ACC112 (cell line): Measurements from ENCODE around the gene TPST1.
"Not testable (repeated sequence)": the region's sequence is repeated elsewhere in the genome, so short reads cannot be mapped to it uniquely, and the experiment has no call there.

Experiments
- H2AFZ ChIP-seq: fragments of 200-600 bp; sonication (generic); one replicate; pipeline ENCODE4 v1.6.0; 2017; ENCODE audit warnings: antibody characterized with exemption, low read length; ENCODE audit not compliant: unreplicated experiment
- H3K27ac ChIP-seq: fragments of 200-600 bp; sonication (generic); 2 replicates; pipeline ENCODE4 v1.5.1; 2014; ENCODE audit warnings: low read depth, mild to moderate bottlenecking, antibody characterized with exemption, low read length, moderate library complexity
- H3K27me3 ChIP-seq: fragments of 200-600 bp; sonication (generic); 2 replicates; pipeline ENCODE4 v1.6.1; 2014; ENCODE audit warnings: mild to moderate bottlenecking, antibody characterized with exemption, low read length, moderate library complexity, mixed read lengths; ENCODE audit not compliant: insufficient read depth
- H3K36me3 ChIP-seq: fragments of 200-600 bp; sonication (generic); 2 replicates; pipeline ENCODE4 v1.6.1; 2016; ENCODE audit warnings: mild to moderate bottlenecking, antibody characterized with exemption, low read length, moderate library complexity, mixed read lengths; ENCODE audit not compliant: insufficient read depth
- H3K4me1 ChIP-seq: fragments of 200-600 bp; sonication (generic); one replicate; pipeline ENCODE4 v1.6.1; 2016; ENCODE audit warnings: low read length, mixed read lengths; ENCODE audit not compliant: insufficient read depth, unreplicated experiment, control insufficient read depth
- H3K4me3 ChIP-seq: fragments of 200-600 bp; sonication (generic); 2 replicates; pipeline ENCODE4 v1.5.1; 2014; ENCODE audit warnings: mild to moderate bottlenecking, low read depth, low read length
- H3K79me2 ChIP-seq: fragments of 200-600 bp; sonication (generic); one replicate; pipeline ENCODE4 v1.6.0; 2016; ENCODE audit warnings: low read length; ENCODE audit not compliant: control insufficient read depth, unreplicated experiment, insufficient read depth

TPST1 gene

GRCh38 chr7:66377045-66377444, 171.9 kb downstream of the TPST1 start:
- no peak overlapping the region for H3K4me3 ChIP-seq
- H2AFZ ChIP-seq: no peak overlapping the region
- H3K36me3 ChIP-seq: peaks cover 6% of the 10 kb centered on the region; the same call in 1 of the 2 replicates
- no peak overlapping the region for H3K27ac ChIP-seq
- no peaks in the 10 kb centered on the region for H3K79me2 ChIP-seq
- H3K27me3 ChIP-seq: no peaks in the 10 kb centered on the region
- peaks cover 13% of the 10 kb centered on the region for H3K4me1 ChIP-seq

DNA sequence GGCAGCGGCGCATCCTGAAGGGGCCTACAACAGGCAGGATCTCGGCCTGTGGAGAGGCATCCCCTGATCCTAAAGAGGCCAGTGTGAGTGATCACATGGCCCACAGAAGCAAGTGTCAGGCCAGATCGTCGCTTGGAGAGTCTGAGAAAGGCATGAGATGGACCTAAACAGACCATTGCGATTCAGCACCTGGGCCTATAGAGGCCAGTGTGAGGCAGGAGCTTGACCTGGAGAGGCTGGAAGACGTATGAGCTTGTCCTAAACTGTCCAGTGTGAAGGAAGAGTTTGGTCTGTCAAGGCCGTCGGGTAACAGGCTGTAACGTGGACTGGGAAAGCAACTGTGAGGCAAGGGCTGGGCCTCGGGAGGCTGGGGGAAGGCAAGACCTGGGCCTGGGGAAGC, 172.6 kb downstream of the TPST1 start:
- H3K4me3 ChIP-seq: no peak overlapping the region
- no peak overlapping the region for H3K27ac ChIP-seq
- peaks cover 13% of the 10 kb centered on the region for H3K4me1 ChIP-seq
- no peak overlapping the region for H2AFZ ChIP-seq
- H3K36me3 ChIP-seq: peaks cover 6% of the 10 kb centered on the region; the same call in 1 of the 2 replicates
- no peaks in the 10 kb centered on the region for H3K27me3 ChIP-seq
- H3K79me2 ChIP-seq: no peaks in the 10 kb centered on the region

GRCh38 chr7:66379542-66380160, 174.5 kb downstream of the TPST1 start:
- Histone ChIP-seq H2AFZ (no peak overlapping the region), H3K4me3 (no peak overlapping the region), H3K4me1 (peaks cover 13% of the 10 kb centered on the region), H3K36me3 (peaks cover 6% of the 10 kb centered on the region; the same call in 1 of the 2 replicates), H3K27me3 (no peaks in the 10 kb centered on the region), H3K27ac (peak overlapping the region; percentile 68), H3K79me2 (no peaks in the 10 kb centered on the region)

DNA sequence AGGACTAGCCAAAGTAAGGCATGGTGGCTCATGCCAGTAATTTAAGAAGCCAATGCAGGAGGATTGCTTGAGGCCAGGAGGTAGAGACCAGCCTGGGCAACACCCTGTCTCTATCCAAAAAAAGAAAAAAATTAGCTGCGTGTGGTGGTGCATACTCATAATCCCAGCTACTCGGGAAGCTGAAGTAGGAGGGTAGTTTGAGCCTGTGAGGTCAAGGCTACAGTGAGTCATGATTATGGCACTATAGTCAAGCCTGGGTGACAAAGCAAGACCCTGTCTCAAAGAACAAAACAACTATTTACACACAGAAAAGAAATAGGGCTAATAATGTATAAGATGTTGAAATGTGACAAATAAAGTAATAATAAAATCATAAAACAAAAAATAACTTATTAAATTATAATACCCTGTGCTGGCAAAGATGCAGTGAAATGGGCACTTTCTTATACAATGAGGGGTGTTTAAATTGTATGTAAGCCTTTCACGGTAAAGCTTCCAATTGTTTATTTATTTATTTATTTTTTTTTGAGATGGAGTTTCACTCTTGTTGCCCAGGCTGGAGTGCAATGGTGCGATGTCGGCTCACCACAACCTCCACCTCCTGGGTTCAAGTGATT, 175.2 kb downstream of the TPST1 start:
- Histone ChIP-seq H3K27me3 (no peaks in the 10 kb centered on the region), H3K4me1 (peaks cover 18% of the 10 kb centered on the region), H2AFZ (no peak overlapping the region), H3K27ac (peak overlapping the region; percentile 68), H3K79me2 (no peaks in the 10 kb centered on the region), H3K36me3 (peaks cover 6% of the 10 kb centered on the region; the same call in 1 of the 2 replicates), H3K4me3 (no peak overlapping the region)

DNA sequence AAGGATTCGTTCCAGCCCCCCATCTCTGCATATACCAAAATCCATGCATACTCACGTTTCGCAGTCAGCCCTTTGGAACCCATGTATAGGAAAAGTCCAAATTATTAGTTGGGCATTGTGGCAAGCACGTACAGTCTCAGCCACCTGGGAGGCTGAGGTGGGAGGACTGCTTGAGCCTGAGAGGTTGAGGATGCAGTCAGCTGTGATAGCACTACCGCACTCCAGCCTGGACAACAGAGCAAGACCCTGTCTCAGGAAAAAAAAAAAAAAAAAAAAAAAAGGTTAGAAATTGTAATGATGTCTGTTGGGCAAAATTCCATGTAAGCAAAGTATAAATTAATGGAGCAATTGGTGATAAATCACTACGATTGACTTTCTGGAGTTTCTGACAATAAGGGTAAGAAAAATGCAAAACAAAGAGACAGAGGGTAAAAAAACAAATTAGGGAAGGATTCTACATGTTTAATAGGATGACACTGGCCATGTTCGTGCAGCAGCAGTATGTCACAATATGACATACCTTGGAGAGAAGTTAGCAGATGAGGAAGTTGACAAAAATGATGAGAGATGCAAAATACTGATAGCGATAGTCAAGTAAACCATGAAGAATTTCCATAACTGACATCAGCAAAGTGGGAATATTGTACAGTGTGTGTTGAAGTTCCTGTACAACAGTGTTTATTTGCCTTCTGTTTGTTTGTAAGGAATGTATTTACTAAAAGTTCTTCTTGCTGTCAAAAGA, 177.2 kb downstream of the TPST1 start:
- H3K4me3 ChIP-seq, H3K79me2 ChIP-seq, H2AFZ ChIP-seq, H3K27ac ChIP-seq, H3K27me3 ChIP-seq, H3K36me3 ChIP-seq: not testable (repeated sequence)
- H3K4me1 ChIP-seq: peaks cover 19% of the 10 kb centered on the region

- H3K4me3 ChIP-seq, H2AFZ ChIP-seq, H3K79me2 ChIP-seq, H3K27me3 ChIP-seq, H3K4me1 ChIP-seq, H3K36me3 ChIP-seq, H3K27ac ChIP-seq: not testable (repeated sequence)
These were observed 180.2 kb downstream of the TPST1 start for GRCh38 chr7:66385191-66385905.

GRCh38 chr7:66395128-66395571, 190.0 kb downstream of the TPST1 start:
- H3K79me2 ChIP-seq, H3K4me3 ChIP-seq, H2AFZ ChIP-seq, H3K36me3 ChIP-seq, H3K27me3 ChIP-seq: not testable (repeated sequence)
- H3K27ac ChIP-seq: peak overlapping the region; percentile 6; the same call in 1 of the 2 replicates
- peaks cover 26% of the 10 kb centered on the region for H3K4me1 ChIP-seq

DNA sequence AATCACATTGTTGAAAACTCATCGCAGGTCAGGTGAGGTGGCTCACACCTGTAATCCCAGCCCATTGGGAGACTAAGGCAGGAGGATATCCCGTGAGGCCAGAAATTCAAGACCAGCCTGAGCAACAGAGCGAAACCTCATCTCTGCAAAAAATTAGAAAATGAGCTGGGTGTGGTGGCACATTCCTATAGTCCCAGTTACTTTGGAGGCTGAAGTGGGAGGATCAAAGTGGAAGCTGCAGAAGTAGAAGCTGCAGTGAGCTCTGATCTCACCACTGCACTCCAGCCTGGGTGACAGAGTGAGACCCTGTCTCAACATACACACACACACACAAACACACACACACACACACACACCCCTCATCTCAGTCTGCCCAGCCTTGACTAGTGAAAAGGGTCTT, 190.9 kb downstream of the TPST1 start:
- not testable (repeated sequence) for H3K27me3 ChIP-seq, H2AFZ ChIP-seq, H3K36me3 ChIP-seq, H3K4me3 ChIP-seq, H3K27ac ChIP-seq, H3K79me2 ChIP-seq
- peaks cover 29% of the 10 kb centered on the region for H3K4me1 ChIP-seq

DNA sequence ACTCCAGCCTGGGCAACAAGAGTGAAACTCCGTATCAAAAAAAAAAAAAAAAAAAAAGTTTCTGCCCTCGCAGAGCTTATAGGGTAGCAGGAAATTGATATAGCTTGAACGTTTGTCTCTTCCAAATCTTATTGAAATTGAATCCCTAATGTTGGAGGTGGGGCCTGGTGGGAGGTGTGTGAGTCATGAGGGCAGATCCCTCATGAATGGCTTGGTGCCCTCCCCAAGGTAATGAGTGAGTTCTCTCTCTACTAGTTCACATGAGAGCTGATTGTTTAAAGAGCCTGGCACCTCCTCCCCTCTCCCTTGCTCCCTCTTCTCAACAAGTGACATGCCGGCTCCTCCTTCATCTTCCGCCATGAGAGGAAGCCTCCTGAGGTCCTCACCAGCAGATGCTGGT, 193.7 kb downstream of the TPST1 start:
- Histone ChIP-seq H3K36me3 (peaks cover 25% of the 10 kb centered on the region), H3K4me1 (peaks cover 30% of the 10 kb centered on the region), H3K27ac (peak overlapping the region; percentile 17; the same call in 1 of the 2 replicates)
- H3K79me2 ChIP-seq, H2AFZ ChIP-seq, H3K4me3 ChIP-seq, H3K27me3 ChIP-seq: not testable (repeated sequence)

DNA sequence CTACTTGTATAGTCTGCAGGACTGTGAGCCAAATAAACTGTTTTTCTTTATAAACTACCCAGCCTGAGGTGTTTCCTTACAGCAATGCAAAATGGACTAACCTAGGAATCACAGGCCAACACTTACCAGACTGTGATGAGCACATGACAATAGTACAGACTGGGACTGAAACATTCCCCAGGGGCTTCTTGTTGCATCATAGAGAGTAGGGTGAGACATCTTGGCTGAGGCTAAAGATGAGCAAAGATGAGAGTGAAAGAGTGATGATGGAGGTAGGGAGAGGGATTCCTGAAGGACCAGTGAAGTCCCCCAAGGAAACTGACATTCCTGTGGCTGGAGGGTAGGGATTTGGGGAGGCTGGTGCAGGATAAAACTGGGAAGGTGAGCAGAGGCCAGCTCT, 194.4 kb downstream of the TPST1 start:
- Histone ChIP-seq H2AFZ (no peak overlapping the region), H3K27me3 (no peaks in the 10 kb centered on the region), H3K4me1 (peaks cover 30% of the 10 kb centered on the region), H3K79me2 (no peaks in the 10 kb centered on the region), H3K4me3 (no peak overlapping the region), H3K36me3 (peaks cover 25% of the 10 kb centered on the region), H3K27ac (peak overlapping the region; percentile 17; the same call in 1 of the 2 replicates)
